Fibroblast of villous mesenchyme (primary cell): Measurements from ENCODE around the gene S100A10. TPM values are rescaled to one million over a fixed set of nuclear protein-coding genes. Genes with fewer than 3 reads are reported as not detected.

Experiments
- DNase-seq: peaks from one replicate; pipeline ENCODE4 v3.0.0-alpha.2; 2010; ENCODE audit warnings: low read depth
- H3K4me3 ChIP-seq: 2 replicates; pipeline ENCODE4 v1.5.1; 2011; ENCODE audit warnings: low read depth, mild to moderate bottlenecking, low read length
- CTCF ChIP-seq: IDR thresholded peaks from 2 replicates; pipeline ENCODE4 v1.5.1; 2012; ENCODE audit warnings: low read depth, mild to moderate bottlenecking, low read length; ENCODE audit not compliant: insufficient read depth
- total RNA-seq: library from RNA; depleted of rRNA; stranded (reverse); fragments of >200 nt; gene quantifications from 2 replicates; pipeline ENCODE4 v1.2.3, GENCODE V29; 2012

The S100A10 gene
- total RNA-seq: 70.0 and 70.2 TPM in 2 replicates

DNA sequence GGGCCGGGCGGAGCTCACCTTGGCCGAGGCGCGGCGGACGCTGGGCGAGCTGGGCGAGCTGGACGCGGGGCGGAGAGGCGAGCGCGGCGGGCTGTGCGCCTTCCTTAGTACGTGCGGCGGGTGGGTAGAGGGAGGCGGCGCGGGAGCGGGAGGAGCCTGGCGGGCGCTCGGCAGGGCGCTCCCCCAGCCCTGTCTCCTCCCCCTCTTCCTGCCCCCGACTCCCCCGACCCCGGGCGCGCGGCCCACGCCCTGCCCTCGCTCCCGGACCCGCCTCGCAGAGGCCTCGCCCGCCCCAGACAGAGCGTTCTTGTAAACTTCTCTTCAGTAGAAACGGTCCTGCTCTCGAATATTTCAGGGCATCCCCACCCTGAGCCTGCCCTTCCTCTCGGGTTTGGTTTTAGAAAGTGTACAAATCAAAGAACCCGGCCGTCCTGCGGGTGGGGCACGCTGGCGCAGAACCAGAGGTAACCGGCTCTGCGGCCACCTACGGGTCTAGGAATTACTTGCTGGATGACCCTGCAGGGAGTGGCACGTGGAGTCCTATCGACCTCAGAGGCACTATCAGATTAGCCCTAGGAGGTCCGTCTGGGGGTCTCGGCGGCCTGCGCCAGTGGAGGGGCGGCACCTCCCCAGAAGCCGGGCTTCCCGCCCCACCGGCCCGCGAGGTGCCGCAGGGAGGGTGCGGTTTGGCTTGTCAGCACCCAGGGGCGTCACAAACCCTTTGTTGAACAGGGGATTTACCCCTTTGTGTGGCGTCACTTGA, at the start of gene S100A10:
Gene S100A10, minus strand, starts transcription at position 126 of the 763 bp plus-strand sequence. CDS start 7,629 bp downstream, outside the sequence.
- H3K4me3 ChIP-seq: peak within 1 kb of the TSS; percentile 77
- TF ChIP-seq CTCF: no peak
- DNase-seq: peak; percentile 83

DNA sequence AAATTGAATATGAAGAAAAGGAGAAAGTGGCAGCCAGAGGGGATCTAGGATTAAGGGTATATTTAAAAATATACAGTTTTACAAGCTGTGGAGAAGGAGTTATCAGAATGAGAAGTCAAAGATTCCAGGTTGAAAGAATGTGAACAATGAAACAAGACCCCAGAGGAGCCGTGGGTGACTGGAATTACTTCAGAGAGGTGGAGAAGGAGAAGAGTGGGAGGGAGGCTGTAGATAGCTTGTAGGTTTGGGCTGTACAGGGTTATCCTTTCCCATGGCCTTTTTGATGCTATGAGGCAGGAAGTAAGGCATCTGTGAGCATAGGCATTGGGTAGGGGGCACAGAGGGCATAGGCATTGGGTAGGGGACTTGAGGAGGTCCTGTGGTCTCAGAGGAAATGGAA, 48.4 kb upstream of the S100A10 start:
- TF ChIP-seq CTCF: no peak
- H3K4me3 ChIP-seq: no peak overlapping the region
- no peak for DNase-seq

- no peak overlapping the region for H3K4me3 ChIP-seq
- TF ChIP-seq CTCF: no peak
- no peak for DNase-seq
These were observed 46.2 kb upstream of the S100A10 start for GRCh38 chr1:152039886-152040285.

DNA sequence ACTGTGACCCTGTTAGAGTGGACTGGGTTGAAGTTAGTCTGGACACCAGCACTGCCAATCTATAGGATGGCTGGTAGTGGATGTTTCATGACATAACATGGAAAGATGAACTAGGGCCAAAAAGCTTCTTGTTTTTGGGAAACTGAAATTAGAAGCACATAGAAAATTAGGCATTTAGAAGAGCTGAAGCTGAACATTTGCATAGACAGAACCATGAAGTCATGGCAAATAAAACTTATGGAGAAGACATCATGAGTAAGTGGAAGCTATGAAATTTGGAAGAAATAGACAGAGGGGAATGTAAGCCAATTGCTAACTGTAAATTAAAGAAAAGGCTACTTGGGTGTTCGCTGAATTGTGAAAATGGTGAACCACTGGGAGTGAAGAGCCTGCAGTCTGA, 45.8 kb upstream of the S100A10 start:
- no peak for TF ChIP-seq CTCF
- H3K4me3 ChIP-seq: no peak overlapping the region
- no peak for DNase-seq

- no peak for TF ChIP-seq CTCF
- no peak for DNase-seq
- H3K4me3 ChIP-seq: no peak overlapping the region
These were observed 45.2 kb upstream of the S100A10 start for GRCh38 chr1:152038871-152039270.

GRCh38 chr1:152036267-152037216, 42.9 kb upstream of the S100A10 start, which contains the start of gene S100A11:
Gene S100A11, minus strand, starts transcription at chr1:152037004. Its CDS starts 89 bp downstream, at chr1:152036915.
- DNase-seq: peak; percentile 94
- no peak for TF ChIP-seq CTCF
- H3K4me3 ChIP-seq: peak within 1 kb of the TSS; percentile 95
